ENCODE results near the gene GRIFIN.
"Not testable (repeated sequence)": the region's sequence is repeated elsewhere in the genome, so short reads cannot be mapped to it uniquely, and the experiment has no call there.

The GRIFIN gene

GRCh38 chr7:2477447-2478398, 1.5 kb upstream of the GRIFIN start:
- peak; percentile 66 for DNase-seq

DNA sequence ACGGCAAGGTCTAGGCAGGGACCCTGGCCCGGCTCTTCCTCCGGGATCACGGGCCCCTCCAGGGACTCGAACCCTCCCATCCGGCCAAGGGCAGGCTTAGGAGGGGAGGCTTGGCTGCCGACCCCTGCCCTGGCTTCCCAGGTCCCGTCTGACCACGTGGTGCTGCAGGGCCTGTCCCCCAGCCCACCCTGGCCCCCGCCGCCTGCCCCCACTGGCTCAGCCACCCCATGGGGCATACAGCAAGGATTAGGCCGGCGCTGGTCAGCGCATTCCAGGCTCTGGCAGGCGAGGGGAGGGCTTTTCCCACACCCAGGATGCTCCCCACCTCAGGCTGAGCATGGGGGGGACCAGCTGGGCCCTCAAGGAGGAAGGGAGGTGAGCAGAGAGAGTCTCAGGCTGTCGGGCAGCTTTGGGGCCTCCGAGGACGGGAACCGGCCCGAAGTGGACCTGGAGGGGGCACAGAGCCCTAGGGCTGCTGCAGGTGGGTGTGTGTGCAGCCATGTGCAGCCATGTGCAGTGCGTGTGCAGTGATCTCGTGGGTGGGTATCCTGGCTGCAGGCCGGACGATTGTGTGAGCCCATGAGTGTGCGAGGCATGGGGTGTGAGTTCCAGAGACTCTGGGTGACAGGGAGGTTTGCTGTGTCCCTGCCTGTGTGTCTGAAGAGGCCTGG, 713 bp upstream of the GRIFIN start:
- no peak for DNase-seq

DNA sequence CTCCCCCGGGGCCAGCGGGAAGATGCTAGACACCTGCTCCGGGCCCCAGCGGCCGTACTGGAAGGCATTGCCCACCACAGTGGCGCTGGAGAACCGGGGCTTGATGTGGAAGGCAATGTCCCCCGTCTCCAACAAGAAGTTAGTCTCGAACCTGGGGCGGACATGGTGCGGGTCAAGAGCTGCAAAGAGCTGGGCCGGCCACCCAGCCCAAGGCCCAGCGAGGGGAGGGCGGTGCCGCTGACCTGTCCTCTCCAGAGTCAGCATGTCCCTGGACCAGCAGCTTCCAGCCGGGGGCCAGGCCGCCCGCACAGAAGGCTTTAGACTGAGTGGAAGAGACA, 551 bp downstream of the GRIFIN start:
- no peak for DNase-seq

- DNase-seq, result no peak
Observed at GRCh38 chr7:2474813-2475677, 1.2 kb downstream of the GRIFIN start.

DNA sequence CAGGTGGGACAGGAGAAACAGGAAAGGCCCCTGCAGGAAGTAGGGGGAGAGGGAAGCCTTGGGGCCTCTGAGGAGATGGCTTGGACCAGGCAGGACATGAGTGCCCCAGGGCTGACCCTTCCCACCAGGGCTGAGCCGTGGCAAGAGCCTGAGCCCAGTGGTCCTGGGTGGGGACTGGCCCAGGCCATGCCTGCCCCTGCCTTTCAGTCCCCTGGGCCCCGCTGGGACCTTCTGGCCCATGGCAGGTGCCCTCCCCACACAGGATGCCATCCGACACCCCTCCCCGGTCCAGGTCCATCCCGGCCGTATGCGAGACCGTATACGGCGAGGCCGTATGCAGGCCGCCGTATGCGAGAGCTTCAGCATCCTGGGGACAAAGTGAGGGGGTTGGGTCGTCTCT, 2.0 kb downstream of the GRIFIN start:
- no peak for DNase-seq

GRCh38 chr7:2473496-2474180, 2.6 kb downstream of the GRIFIN start:
- DNase-seq, result no peak

DNA sequence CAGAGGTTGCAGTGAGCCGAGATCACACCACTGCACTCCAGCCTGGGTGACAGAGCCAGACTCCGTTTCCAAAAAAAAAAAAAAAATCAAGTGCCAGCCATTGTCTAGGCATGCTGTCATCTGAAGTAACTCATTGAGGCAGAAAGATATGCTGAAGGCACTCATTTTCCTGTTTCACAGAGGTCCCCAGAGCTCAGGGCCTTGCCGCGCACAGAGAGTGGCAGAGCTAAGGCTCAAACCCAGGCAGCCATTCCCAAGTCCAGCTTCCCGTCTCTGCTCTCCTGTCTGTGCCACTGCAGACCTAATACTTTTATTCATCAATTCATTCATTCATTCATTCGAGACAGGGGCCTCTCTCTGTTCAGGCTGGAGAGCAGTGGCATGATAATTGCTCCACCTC, 3.5 kb downstream of the GRIFIN start:
- DNase-seq, result no peak

- DNase-seq, result peak; percentile 92
Observed at GRCh38 chr7:2471396-2471795, 4.8 kb downstream of the GRIFIN start.

- DNase-seq, result no peak
Observed at GRCh38 chr7:2471022-2471329, 5.2 kb downstream of the GRIFIN start.

DNA sequence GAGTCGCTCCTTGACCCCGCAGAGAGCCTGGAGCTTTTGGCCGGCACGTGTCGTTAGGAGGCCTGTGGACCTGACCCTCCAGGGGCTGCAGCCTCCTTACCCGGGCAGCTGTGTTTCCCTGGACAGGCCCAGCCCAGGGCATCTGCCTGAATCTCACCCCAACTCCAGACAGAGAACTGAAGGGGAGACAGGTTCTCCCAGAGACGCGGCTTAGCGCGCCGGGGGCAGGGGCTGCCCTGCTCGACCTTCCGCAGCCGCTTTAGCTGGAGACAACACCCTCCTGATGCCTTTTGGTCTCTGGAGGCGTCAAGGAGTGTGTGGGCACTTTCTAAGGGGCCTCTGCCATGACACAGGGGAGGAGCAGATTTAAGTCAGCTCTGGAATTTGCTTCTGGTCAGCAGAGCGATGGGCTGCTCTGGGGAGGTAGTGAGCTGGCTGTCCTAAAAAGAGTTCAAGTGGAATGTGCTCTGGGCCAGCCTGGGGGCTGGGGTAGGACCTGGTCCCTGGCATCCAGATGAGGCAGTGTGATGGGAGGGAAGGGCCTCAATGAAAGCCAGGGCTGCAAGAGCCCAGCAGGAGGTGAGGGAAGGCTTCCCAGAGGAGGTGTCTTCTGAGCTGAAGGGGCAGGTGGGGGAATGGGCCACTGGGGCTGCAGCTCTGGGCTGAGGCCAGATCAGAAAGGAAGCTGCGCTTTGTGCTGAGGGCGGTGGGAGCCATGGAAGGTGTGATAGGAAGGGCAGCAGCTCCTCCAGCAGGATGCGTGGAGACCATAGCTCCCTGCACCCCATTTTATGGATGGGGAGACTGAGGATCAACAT, 5.8 kb downstream of the GRIFIN start:
- no peak for DNase-seq

DNA sequence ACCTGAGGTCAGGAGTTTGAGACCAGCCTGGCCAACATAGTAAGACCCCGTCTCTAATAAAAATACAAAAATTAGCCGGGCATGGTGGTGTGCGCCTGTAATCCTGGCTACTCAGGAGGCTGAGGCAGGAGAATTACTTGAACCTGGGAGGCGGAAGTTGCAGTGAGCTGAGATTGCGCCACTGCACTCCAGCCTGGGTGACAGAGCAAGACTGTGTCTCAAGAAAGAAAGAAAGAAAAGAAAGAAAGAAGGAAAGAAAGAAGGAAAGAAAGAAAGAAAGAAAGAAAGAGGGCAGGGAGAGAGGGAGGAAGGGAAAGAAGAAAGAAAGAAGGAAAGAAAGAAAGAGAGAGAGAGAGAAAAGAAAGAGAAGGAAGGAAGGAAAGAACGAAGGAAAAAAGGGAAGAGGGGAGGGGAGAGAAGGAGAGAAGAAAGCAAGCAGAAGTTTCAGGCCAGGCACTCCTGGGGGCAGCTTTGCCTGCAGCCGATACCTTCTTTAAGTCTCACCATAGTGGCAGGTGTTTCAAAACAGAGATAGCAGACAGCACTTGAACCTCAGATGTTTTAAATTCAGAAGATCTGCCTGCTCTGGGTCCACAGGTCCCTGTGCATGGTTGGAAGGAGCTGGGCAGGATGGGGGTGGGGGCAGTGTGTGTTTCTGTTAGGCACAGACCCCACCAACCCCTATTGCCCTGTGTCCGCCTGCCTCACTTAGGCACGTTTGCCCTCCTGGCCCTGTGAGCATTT, 6.6 kb downstream of the GRIFIN start:
- not testable (repeated sequence) for DNase-seq

- DNase-seq, result no peak
Observed at GRCh38 chr7:2468227-2468626, 8.0 kb downstream of the GRIFIN start.

DNA sequence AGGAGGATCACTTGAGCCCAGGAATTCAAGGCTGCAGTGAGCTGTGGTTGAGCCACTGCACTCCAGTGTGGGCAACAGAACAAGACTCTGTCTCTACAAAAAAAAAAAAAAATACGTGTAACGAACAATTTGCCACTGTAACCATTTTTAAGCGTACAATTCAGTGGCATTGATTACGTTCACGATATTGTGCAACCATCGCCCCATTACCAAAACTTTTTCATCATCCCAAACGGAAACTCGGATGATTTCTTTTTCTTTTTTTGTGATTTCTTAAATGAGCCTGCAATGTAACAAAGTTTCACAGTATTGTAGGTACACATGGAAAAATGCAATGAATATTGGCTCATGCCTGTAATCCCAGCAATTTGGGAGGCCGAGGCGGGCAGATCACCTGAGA, 9.5 kb downstream of the GRIFIN start:
- DNase-seq, result no peak

DNA sequence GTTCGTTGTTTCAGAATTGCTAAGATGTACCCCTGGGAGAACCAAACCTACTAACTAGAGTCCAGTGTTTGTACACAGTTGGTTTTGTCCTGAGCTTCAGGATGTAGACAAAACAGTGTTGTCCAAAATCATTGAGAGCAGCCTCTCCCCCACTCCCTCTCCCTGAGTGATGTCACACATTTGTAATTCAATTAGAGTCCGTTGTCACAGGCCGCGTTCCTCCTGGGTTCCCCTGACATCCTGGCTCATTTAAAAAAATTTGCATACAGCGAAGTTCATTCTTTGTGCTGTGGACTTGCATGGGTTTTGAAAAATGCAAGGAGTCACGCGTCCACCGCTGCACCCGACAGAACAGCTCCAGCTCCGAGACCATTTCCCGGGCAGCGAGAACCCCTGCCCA, 10.3 kb downstream of the GRIFIN start:
- no peak for DNase-seq

GRCh38 chr7:2462731-2463130, 13.5 kb downstream of the GRIFIN start:
- DNase-seq, result no peak

DNA sequence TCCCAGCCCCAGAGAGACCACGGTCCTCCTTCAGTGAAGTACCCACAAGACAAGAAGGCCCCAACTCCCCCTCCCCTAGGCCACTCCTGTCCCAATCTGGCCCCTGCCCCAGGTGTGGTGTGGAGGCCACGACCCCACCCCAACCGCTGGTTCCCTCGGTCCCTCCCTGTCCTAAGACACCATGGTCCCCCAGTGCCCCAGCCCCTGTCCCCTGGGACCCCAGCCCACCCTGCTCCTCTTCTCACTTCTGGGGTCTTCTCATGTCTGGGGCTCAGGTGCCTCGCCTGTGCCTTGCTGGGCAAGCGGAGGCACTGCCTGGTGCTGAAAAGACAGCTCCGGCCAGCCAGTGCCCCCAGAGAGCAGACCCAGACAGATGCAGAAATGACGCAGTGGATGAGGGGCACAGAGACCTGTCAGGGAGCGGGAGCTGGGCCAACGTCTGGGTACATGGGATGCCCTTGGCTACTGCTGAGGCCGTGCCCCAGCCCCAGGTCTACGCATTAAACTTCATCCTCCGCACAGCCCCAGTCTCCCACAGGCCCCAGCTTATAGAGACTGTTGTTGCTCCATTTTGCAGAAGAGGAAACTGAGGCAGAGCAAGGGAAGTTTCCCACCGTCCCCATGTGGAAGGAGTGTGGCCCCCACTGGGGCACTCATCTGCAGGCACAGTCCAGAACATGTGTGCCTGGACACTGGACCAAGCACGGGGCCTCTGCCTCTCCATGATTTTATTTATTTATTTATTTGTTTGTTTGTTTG, 14.8 kb downstream of the GRIFIN start:
- DNase-seq, result no peak

DNA sequence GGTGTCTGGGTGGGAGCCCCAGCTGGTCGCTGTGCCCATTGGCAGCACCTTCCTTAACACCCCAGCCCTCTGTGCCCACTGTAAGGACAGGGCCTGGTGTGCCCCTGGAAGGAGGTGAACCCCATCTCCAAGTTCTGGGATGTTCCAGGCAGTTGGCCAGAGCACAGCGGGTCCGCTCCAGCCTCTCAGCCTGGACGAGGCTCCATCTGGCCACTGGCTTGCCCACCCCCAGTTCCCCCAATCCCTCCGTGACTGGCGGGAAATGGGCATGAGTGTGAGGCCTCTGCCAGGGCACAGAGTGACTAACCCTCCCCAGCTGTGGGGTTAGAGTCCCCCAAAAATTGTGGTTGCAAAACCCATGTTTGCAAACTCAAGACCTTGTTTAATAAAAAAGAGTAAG, 15.6 kb downstream of the GRIFIN start:
- DNase-seq, result no peak

GRCh38 chr7:2460188-2460587, 16.0 kb downstream of the GRIFIN start:
- DNase-seq, result no peak

GRCh38 chr7:2459674-2460073, 16.5 kb downstream of the GRIFIN start:
- DNase-seq, result no peak

GRCh38 chr7:2453849-2454248, 22.3 kb downstream of the GRIFIN start:
- DNase-seq, result not testable (repeated sequence)
